PC-3 (cell line): ENCODE data around the gene TPST2. TPM values are rescaled to one million over a fixed set of nuclear protein-coding genes. Genes with fewer than 3 reads are reported as not detected.

Source experiments
- ATAC-seq: fragments of 200-7000 bp; cut with Tn5 transposase; 2 replicates; pipeline ENCODE4 v1.9.1; 2020; ENCODE audit warnings: mild to moderate bottlenecking, moderate library complexity
- BruUV-seq: library from RNA; stranded (reverse); fragments of 400-500 nt; replicated peaks from 2 replicates; lab custom pipeline; 2021; lab: Mats Ljungman, UMichigan
- CTCF ChIA-PET: fragments of 300-600 bp; sonication (Branson Sonifier 250); formaldehyde crosslinking; loops from one replicate; lab custom pipeline; 2022; ENCODE audit warnings: antibody characterized with exemption; lab: Charles Lee
- POLR2A ChIA-PET: fragments of 300-600 bp; sonication (Branson Sonifier 250); formaldehyde crosslinking; loops from one replicate; lab custom pipeline; 2022; ENCODE audit warnings: antibody characterized with exemption; ENCODE audit not compliant: unreplicated experiment; lab: Charles Lee
- DNase-seq: peaks from one replicate; pipeline ENCODE4 v3.0.0-alpha.2; 2015
- H2AFZ ChIP-seq: fragments of 300-600 bp; sonication (generic); 2 replicates; pipeline ENCODE4 v1.6.0; 2016; ENCODE audit warnings: antibody characterized with exemption, low read length
- H3F3A ChIP-seq: fragments of 300-600 bp; sonication (generic); one replicate; pipeline ENCODE4 v1.6.0; 2017; ENCODE audit warnings: antibody characterized with exemption, low read length, control low read depth, mild to moderate bottlenecking; ENCODE audit not compliant: unreplicated experiment
- H3K27ac ChIP-seq: fragments of 300-600 bp; sonication (generic); 2 replicates; pipeline ENCODE4 v1.5.1; 2016; ENCODE audit warnings: mild to moderate bottlenecking, low read length
- H3K27me3 ChIP-seq: fragments of 300-600 bp; sonication (generic); 2 replicates; pipeline ENCODE4 v1.6.1; 2016; ENCODE audit warnings: low read length, mixed read lengths
- H3K36me3 ChIP-seq: fragments of 300-600 bp; sonication (generic); 2 replicates; pipeline ENCODE4 v1.6.1; 2016; ENCODE audit warnings: low read depth, mixed run types, low read length, mixed read lengths
- H3K4me1 ChIP-seq: fragments of 300-600 bp; sonication (generic); 2 replicates; pipeline ENCODE4 v1.5.1; 2016; ENCODE audit warnings: low read length; ENCODE audit not compliant: insufficient read depth
- H3K4me2 ChIP-seq: fragments of 300-600 bp; sonication (generic); 2 replicates; pipeline ENCODE4 v1.6.0; 2016; ENCODE audit warnings: low read length
- H3K4me3 ChIP-seq: fragments of 300-600 bp; sonication (generic); 2 replicates; pipeline ENCODE4 v1.5.1; 2016; ENCODE audit warnings: mild to moderate bottlenecking, low read length, mixed read lengths
- H3K79me2 ChIP-seq: fragments of 300-600 bp; sonication (generic); 2 replicates; pipeline ENCODE4 v1.6.1; 2017; ENCODE audit warnings: low read length, mixed read lengths
- H3K9ac ChIP-seq: fragments of 300-600 bp; sonication (generic); 2 replicates; pipeline ENCODE4 v1.6.0; 2016; ENCODE audit warnings: mild to moderate bottlenecking, low read length
- H3K9me2 ChIP-seq: fragments of 300-600 bp; sonication (generic); replicated peaks from 2 replicates; pipeline ENCODE4 v1.6.1; 2016; ENCODE audit warnings: mixed run types, low read length, mixed read lengths
- H3K9me3 ChIP-seq: fragments of 300-600 bp; sonication (generic); 2 replicates; pipeline ENCODE4 v1.6.1; 2016; ENCODE audit warnings: low read length, mixed read lengths
- H4K20me1 ChIP-seq: fragments of 300-600 bp; sonication (generic); 2 replicates; pipeline ENCODE4 v1.6.1; 2016; ENCODE audit warnings: low read length, mixed read lengths
- EZH2 ChIP-seq: fragments of 300-600 bp; sonication (generic); IDR thresholded peaks from one replicate; pipeline ENCODE4 v1.6.1; 2017; ENCODE audit warnings: antibody characterized with exemption, mild to moderate bottlenecking, low read length; ENCODE audit not compliant: unreplicated experiment
- EZH2phosphoT487 ChIP-seq: fragments of 300-600 bp; sonication (generic); IDR thresholded peaks from 2 replicates; pipeline ENCODE4 v1.6.1; 2018; ENCODE audit warnings: mild to moderate bottlenecking, antibody characterized with exemption, low read length, borderline replicate concordance
- intact Hi-C: fragments of 100-400 bp; cut with micrococcal nuclease; formaldehyde crosslinking; loops from 2 replicates; pipeline ENCODE4 v1.9.0; 2023
- total RNA-seq: library from RNA; depleted of rRNA; stranded (reverse); fragments of >200 nt; gene quantifications from 2 replicates; pipeline ENCODE4 v1.2.3, GENCODE V29; 2014
- TF ChIP-seq, protein P1 (sequence below): fragments of 300-600 bp; sonication (generic); conservative IDR thresholded peaks from 2 replicates; pipeline ENCODE4 v1.5.1; 2017; ENCODE audit warnings: antibody characterized with exemption, low read depth, mild to moderate bottlenecking, low read length

TPST2 gene
- total RNA-seq, 1 experiment from 2014 or later = 8.1 TPM

DNA sequence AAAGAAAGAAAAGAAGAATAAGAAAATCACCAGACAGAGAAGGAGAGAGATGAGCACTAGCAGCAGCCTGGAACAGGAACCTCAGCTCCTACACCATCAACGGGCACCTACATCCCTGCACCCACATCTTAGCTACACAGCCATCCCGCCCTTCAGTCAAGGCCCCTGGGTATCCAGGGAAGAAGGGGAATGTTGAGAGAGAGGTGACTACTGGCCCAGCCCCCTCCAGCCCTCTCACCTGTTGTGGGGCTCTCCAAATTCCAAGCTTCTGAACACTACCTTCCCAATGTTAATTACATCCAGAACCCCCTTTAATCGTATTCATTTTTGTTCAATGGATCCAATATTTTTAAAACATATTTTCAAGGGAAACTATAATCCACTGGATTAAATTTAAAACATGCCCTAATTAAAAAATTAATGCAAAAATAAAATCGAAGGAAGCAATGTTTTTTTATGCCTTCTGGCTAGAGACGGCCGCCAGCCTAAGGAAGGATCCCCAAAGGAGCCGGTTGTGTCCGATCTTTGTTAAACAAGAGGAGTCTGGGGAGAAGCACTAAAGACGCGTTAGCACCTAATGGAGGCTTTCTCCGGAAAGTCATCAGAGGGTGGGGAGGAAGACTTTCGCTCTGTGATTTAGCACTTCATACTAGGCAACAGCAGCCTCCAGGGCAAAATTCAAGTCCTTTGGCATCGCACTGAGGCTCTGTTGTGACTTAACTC is 9.5 kb downstream of the TPST2 start:
- ATAC-seq (no peak), DNase-seq (no peak)
- Histone ChIP-seq H3F3A (no peaks in the 10 kb centered on the region), H3K79me2 (0 out of 2 replicates have a peak, but pooled peaks cover 3% of the 10 kb centered on the region), H3K4me3 (no peak overlapping the region), H3K27ac (no peak overlapping the region), H3K9me2 (no peaks in the 10 kb centered on the region), H3K4me2 (no peak overlapping the region), H3K4me1 (peaks cover 9% of the 10 kb centered on the region), H3K9ac (no peak overlapping the region), H3K9me3 (no peaks in the 10 kb centered on the region), H3K36me3 (no peaks in the 10 kb centered on the region), H3K27me3 (no peaks in the 10 kb centered on the region), H2AFZ (no peak overlapping the region), H4K20me1 (no peaks in the 10 kb centered on the region)
- POLR2A ChIA-PET = no interaction called here
- TF ChIP-seq EZH2phosphoT487 (no peak), EZH2 (no peak)
- TF ChIP-seq, protein P1, sequence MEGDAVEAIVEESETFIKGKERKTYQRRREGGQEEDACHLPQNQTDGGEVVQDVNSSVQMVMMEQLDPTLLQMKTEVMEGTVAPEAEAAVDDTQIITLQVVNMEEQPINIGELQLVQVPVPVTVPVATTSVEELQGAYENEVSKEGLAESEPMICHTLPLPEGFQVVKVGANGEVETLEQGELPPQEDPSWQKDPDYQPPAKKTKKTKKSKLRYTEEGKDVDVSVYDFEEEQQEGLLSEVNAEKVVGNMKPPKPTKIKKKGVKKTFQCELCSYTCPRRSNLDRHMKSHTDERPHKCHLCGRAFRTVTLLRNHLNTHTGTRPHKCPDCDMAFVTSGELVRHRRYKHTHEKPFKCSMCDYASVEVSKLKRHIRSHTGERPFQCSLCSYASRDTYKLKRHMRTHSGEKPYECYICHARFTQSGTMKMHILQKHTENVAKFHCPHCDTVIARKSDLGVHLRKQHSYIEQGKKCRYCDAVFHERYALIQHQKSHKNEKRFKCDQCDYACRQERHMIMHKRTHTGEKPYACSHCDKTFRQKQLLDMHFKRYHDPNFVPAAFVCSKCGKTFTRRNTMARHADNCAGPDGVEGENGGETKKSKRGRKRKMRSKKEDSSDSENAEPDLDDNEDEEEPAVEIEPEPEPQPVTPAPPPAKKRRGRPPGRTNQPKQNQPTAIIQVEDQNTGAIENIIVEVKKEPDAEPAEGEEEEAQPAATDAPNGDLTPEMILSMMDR = no peak
- intact Hi-C loops = loop anchor here (10.0 kb wide), 1 partner anchor 66 kb away; the partner anchor contains the start of gene TFIP11
- CTCF ChIA-PET = no interaction called here
- no TSS peak for BruUV-seq

DNA sequence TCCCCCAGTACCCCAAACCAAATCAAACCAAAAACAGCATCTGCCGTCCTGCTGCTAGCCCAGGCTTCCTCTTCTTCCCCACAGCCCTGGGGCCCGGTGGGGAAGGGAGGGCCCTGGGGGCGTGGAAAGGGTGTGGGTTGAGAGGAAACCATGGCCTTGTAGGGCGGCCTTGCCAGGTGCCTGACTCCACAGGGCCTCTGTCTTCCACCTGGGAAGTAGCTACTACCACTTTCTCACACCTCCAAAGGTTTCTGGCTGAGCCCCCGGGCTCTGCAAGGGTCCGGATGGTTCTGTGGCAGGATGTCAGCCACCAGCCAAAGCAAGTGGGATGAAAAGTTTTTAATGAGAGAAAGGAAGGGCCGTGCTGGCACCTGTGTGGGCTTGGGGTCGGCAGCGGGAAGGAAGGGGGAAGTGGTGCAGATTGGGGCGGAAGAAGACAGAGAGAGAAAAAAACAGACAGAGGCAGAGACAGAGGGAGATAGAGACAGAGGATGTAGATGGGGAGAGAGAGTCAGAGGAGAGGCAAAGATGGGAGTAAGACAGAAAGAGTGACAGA is 10.5 kb downstream of the TPST2 start:
- ATAC-seq (no peak), DNase-seq (no peak)
- Histone ChIP-seq H3K9me2 (no peaks in the 10 kb centered on the region), H3F3A (no peaks in the 10 kb centered on the region), H3K4me1 (no peaks in the 10 kb centered on the region), H3K4me2 (no peak overlapping the region), H4K20me1 (no peaks in the 10 kb centered on the region), H2AFZ (no peak overlapping the region), H3K27me3 (no peaks in the 10 kb centered on the region), H3K9me3 (no peaks in the 10 kb centered on the region), H3K36me3 (no peaks in the 10 kb centered on the region), H3K27ac (no peak overlapping the region), H3K4me3 (no peak overlapping the region), H3K9ac (no peak overlapping the region), H3K79me2 (0 out of 2 replicates have a peak, but pooled peaks cover 3% of the 10 kb centered on the region)
- no TSS peak for BruUV-seq
- no peak for TF ChIP-seq EZH2phosphoT487
- no peak for TF ChIP-seq EZH2
- TF ChIP-seq, protein P1 = no peak
- POLR2A ChIA-PET = no interaction called here
- CTCF ChIA-PET = no interaction called here
- intact Hi-C loops = no loop called here

DNA sequence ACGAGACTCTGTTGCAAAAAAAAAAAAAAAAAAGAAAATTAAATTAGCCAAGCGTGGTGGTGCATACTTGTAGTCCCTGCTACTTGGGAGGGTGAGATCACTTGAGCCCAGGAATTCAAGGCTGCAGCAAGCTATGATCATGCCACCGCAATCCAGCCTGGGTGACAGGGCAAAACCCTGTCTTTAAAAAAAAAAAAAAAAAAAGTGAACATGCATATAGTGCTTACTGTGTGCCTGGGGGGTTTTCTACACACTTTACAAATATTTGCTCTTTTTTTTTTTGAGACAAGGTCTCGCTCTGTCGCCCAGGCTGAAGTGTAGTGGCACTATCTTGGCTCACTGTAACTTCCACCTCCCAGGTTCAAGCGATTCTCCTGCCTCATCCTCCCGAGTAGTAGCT is 12.9 kb downstream of the TPST2 start:
- no peaks in the 10 kb centered on the region for H3K79me2 ChIP-seq
- intact Hi-C loops = no loop called here
- BruUV-seq = no TSS peak
- ATAC-seq (no peak), DNase-seq (no peak)
- no peaks in the 10 kb centered on the region for H3K9me3 ChIP-seq
- CTCF ChIA-PET = no interaction called here
- H3K36me3 ChIP-seq = no peaks in the 10 kb centered on the region
- no peak overlapping the region for H2AFZ ChIP-seq
- POLR2A ChIA-PET = no interaction called here
- no peaks in the 10 kb centered on the region for H3K9me2 ChIP-seq
- no peaks in the 10 kb centered on the region for H3F3A ChIP-seq
- no peak overlapping the region for H3K4me3 ChIP-seq
- H3K27me3 ChIP-seq = no peaks in the 10 kb centered on the region
- H3K4me1 ChIP-seq = no peaks in the 10 kb centered on the region
- TF ChIP-seq EZH2 = no peak
- no peak for TF ChIP-seq EZH2phosphoT487
- TF ChIP-seq, protein P1 = no peak
- no peaks in the 10 kb centered on the region for H4K20me1 ChIP-seq
- no peak overlapping the region for H3K4me2 ChIP-seq
- no peak overlapping the region for H3K27ac ChIP-seq
- no peak overlapping the region for H3K9ac ChIP-seq
